SK-N-SH (cell line): ENCODE data around the gene SCN7A. TPM values are rescaled to one million over a fixed set of nuclear protein-coding genes. Genes with fewer than 3 reads are reported as not detected.
A peak's percentile ranks its signal among the peaks of the same experiment; 100 is the strongest.

ENCODE experiments used
- CTCF ChIA-PET: fragments of 300-600, 350-600 bp; formaldehyde crosslinking; extraction: SDS; loops from one replicate; lab custom pipeline; 2021; lab: Yijun Ruan, JAX
- POLR2A ChIA-PET: fragments of 350-600 bp; sonication (Branson Sonifier 250); formaldehyde crosslinking; extraction: SDS; loops from one replicate; lab custom pipeline; 2020; ENCODE audit warnings: antibody characterized with exemption, inconsistent platforms; lab: Yijun Ruan, JAX
- DNase-seq: peaks from one replicate; pipeline ENCODE4 v3.0.0; 2012
- H2AFZ ChIP-seq: fragments of 200-600 bp; sonication (generic); 2 replicates; pipeline ENCODE4 v1.8.1; 2016; ENCODE audit warnings: antibody characterized with exemption, mild to moderate bottlenecking, low read depth
- H3F3A ChIP-seq: fragments of 200-600 bp; sonication (generic); replicated peaks from 2 replicates; pipeline ENCODE3; 2016; ENCODE audit warnings: antibody characterized with exemption, mild to moderate bottlenecking; ENCODE audit not compliant: insufficient read depth
- H3K27ac ChIP-seq, 2 experiments: fragments of 200-500 bp in 1 of 2; fragments of 200-600 bp in 1 of 2; sonication (Bioruptor generic) in 1 of 2; sonication (generic), shearing (Covaris generic) in 1 of 2; 2 replicates each; pipeline versions ENCODE4 v1.5.1 to v1.6.1; 2014 to 2016; ENCODE audit warnings: low read depth in 2 of 2, inconsistent platforms in 1 of 2, low read length in 1 of 2, mild to moderate bottlenecking in 1 of 2, mixed read lengths in 1 of 2
- H3K27me3 ChIP-seq: fragments of 200-600 bp; sonication (generic), shearing (Covaris generic); 2 replicates; pipeline ENCODE4 v1.6.1; 2016; ENCODE audit warnings: mixed run types; ENCODE audit not compliant: insufficient read depth
- H3K36me3 ChIP-seq, 2 experiments: fragments of 200-500 bp in 1 of 2; fragments of 200-600 bp in 1 of 2; sonication (Bioruptor generic) in 1 of 2; sonication (generic) in 1 of 2; replicated peaks in 1 of 2; 2 replicates each; pipeline versions ENCODE3 to v1.5.1; 2014 to 2016; ENCODE audit warnings: low read length in 1 of 2, mild to moderate bottlenecking in 1 of 2; ENCODE audit not compliant: insufficient read depth in 2 of 2, control insufficient read depth in 1 of 2
- H3K4me1 ChIP-seq, 2 experiments: fragments of 200-500 bp in 1 of 2; fragments of 200-600 bp in 1 of 2; sonication (Bioruptor generic) in 1 of 2; sonication (generic), shearing (Covaris generic) in 1 of 2; 2 replicates each; pipeline versions ENCODE4 v1.5.1 to v1.6.1; 2014 to 2016; ENCODE audit warnings: low read depth in 1 of 2, low read length in 1 of 2, mixed run types in 1 of 2; ENCODE audit not compliant: insufficient read depth in 2 of 2, control insufficient read depth in 1 of 2
- H3K4me2 ChIP-seq: fragments of 200-600 bp; sonication (generic), shearing (Covaris generic); 2 replicates; pipeline ENCODE4 v1.6.1; 2017; ENCODE audit warnings: mixed run types
- H3K4me3 ChIP-seq, 2 experiments: fragments of 200-500 bp in 1 of 2; fragments of 200-600 bp in 1 of 2; sonication (Bioruptor generic) in 1 of 2; sonication (generic), shearing (Covaris generic) in 1 of 2; 2 replicates each; pipeline versions ENCODE4 v1.5.1 to v1.8.1; 2014 to 2016; ENCODE audit warnings: low read depth in 2 of 2, inconsistent platforms in 1 of 2, low read length in 1 of 2, mild to moderate bottlenecking in 1 of 2, mixed read lengths in 1 of 2, moderate library complexity in 1 of 2
- H3K79me2 ChIP-seq: fragments of 200-600 bp; sonication (generic); 2 replicates; pipeline ENCODE4 v1.8.1; 2017; ENCODE audit warnings: mild to moderate bottlenecking; ENCODE audit not compliant: insufficient read depth
- H3K9ac ChIP-seq: fragments of 200-600 bp; sonication (generic); 2 replicates; pipeline ENCODE4 v1.6.1; 2017; ENCODE audit warnings: mixed run types
- H3K9me2 ChIP-seq: fragments of 200-600 bp; sonication (generic); 2 replicates; pipeline ENCODE4 v1.6.1; 2017; ENCODE audit warnings: mixed run types
- H3K9me3 ChIP-seq: fragments of 200-600 bp; sonication (generic); 2 replicates; pipeline ENCODE4 v1.6.1; 2017; ENCODE audit warnings: mixed run types, mild to moderate bottlenecking, moderate library complexity
- H4K20me1 ChIP-seq: fragments of 200-600 bp; sonication (generic); 2 replicates; pipeline ENCODE4 v1.6.1; 2017; ENCODE audit warnings: mild to moderate bottlenecking, mixed run types; ENCODE audit not compliant: insufficient read depth
- GABPA ChIP-seq: IDR thresholded peaks from 2 replicates; pipeline ENCODE4 v1.4.0; 2012; ENCODE audit warnings: low read depth, mild to moderate bottlenecking
- JUND ChIP-seq: IDR thresholded peaks from 2 replicates; pipeline ENCODE4 v1.4.0; 2012
- MXI1 ChIP-seq: IDR thresholded peaks from 2 replicates; pipeline ENCODE4 v1.6.1; 2012; ENCODE audit warnings: mild to moderate bottlenecking, low read depth, low read length, improper control_type of control experiment
- NFIC ChIP-seq: IDR thresholded peaks from 2 replicates; pipeline ENCODE4 v1.4.0; 2012; ENCODE audit warnings: borderline replicate concordance
- NRF1 ChIP-seq: IDR thresholded peaks from 2 replicates; pipeline ENCODE4 v1.6.1; 2012; ENCODE audit warnings: low read depth, mild to moderate bottlenecking, low read length
- RCOR1 ChIP-seq: fragments of 150-350 bp; IDR thresholded peaks from 2 replicates; pipeline ENCODE4 v1.6.1; 2017; ENCODE audit warnings: antibody characterized with exemption, low read length
- RFX5 ChIP-seq: IDR thresholded peaks from 2 replicates; pipeline ENCODE4 v1.6.1; 2012; ENCODE audit warnings: mild to moderate bottlenecking, improper control_type of control experiment, low read length
- TAF1 ChIP-seq: IDR thresholded peaks from 2 replicates; pipeline ENCODE4 v1.6.1; 2012; ENCODE audit warnings: low read depth, mild to moderate bottlenecking, low read length, moderate library complexity, borderline replicate concordance
- YY1 ChIP-seq: IDR thresholded peaks from 2 replicates; pipeline ENCODE4 v1.4.0; 2012; ENCODE audit warnings: low read depth, mild to moderate bottlenecking
- WGBS: methylation state at CpG from one replicate; pipeline ENCODE4 v1.1.6; 2017; ENCODE audit warnings: low lambda C conversion rate; 5-methylcytosine and 5-hydroxymethylcytosine counted together
- polyA plus RNA-seq, 3 experiments: library from polyadenylated mRNA; depleted of rRNA; stranded (reverse); fragments of >200 nt; gene quantifications; 2 replicates each; pipeline ENCODE4 v1.2.3, GENCODE V29; 2012
- TF ChIP-seq, protein P1 (sequence below): IDR thresholded peaks from 2 replicates; pipeline ENCODE4 v1.4.0; 2012; ENCODE audit warnings: low read depth
- TF ChIP-seq, protein P2 (sequence below): IDR thresholded peaks from 2 replicates; pipeline ENCODE4 v1.4.0; 2012; ENCODE audit warnings: low read depth, borderline replicate concordance

SCN7A gene
- polyA plus RNA-seq, 1 of the 3 experiments (the other 2 are of a cell fraction): 0.02 TPM

DNA sequence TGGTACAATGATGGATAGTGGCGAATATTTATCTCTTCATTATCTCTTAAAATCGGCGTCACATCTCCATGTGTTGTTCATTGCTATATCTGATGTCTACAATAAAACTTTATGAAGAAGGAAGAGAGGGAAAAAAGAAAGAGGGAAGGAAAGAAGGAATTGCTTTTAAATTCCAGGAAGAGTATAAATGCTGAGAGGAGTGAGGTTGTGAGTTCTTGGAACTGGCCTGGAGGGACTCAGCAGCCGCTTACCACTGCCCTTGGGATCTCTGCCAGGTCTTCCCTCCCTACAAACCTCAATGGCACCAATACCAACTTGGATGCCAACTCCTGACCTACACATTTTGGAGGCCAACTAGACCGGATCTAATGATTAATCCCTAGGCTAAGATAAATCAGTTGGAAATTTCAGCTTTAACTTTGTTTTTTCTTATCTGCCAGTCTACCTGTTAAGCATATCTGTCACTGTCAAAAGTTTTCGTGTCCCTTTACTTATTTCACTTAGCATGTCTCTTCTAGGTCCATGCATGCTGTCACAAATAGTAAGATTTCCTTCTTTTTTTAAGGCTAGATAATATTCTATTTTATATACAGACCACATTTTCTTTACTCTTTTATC is 128.1 kb downstream of the SCN7A start:
- peaks cover 38% of the 10 kb centered on the region for H3K79me2 ChIP-seq
- H3K9ac ChIP-seq: no peak overlapping the region
- no peaks in the 10 kb centered on the region for H3K27me3 ChIP-seq
- no peaks in the 10 kb centered on the region for H4K20me1 ChIP-seq
- TF ChIP-seq MXI1 (no peak), NFIC (peak; percentile 68), GABPA (no peak), NRF1 (no peak), JUND (no peak), TAF1 (no peak)
- TF ChIP-seq, protein P1, sequence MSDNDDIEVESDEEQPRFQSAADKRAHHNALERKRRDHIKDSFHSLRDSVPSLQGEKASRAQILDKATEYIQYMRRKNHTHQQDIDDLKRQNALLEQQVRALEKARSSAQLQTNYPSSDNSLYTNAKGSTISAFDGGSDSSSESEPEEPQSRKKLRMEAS: no peak
- TF ChIP-seq, protein P2, sequence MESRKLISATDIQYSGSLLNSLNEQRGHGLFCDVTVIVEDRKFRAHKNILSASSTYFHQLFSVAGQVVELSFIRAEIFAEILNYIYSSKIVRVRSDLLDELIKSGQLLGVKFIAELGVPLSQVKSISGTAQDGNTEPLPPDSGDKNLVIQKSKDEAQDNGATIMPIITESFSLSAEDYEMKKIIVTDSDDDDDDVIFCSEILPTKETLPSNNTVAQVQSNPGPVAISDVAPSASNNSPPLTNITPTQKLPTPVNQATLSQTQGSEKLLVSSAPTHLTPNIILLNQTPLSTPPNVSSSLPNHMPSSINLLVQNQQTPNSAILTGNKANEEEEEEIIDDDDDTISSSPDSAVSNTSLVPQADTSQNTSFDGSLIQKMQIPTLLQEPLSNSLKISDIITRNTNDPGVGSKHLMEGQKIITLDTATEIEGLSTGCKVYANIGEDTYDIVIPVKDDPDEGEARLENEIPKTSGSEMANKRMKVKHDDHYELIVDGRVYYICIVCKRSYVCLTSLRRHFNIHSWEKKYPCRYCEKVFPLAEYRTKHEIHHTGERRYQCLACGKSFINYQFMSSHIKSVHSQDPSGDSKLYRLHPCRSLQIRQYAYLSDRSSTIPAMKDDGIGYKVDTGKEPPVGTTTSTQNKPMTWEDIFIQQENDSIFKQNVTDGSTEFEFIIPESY: no peak
- no peak for DNase-seq
- ChIA-PET POLR2A (no interaction called here), CTCF (interaction anchor here (0.5 to 0.7 kb wide), 2 partner anchors 172 to 495 kb away, joined by 3 to 4 read pairs; no protein-coding TSS in a partner anchor)
- H3K9me2 ChIP-seq: no peaks in the 10 kb centered on the region
- H3K4me3 ChIP-seq: no peak overlapping the region
- no peaks in the 10 kb centered on the region for H3K36me3 ChIP-seq
- no peak overlapping the region for H3K4me2 ChIP-seq
- peaks cover 7% of the 10 kb centered on the region for H3F3A ChIP-seq
- H3K9me3 ChIP-seq: no peaks in the 10 kb centered on the region
- peaks cover 3 to 11% of the 10 kb centered on the region in 2 experiments; a peak in 3 of 4 replicates for H3K4me1 ChIP-seq
- peak overlapping the region; percentile 5; the same call in 1 of the 2 replicates for H2AFZ ChIP-seq
- no peak overlapping the region for H3K27ac ChIP-seq
- 67% methylated on average over 6 of the region's 6 CpGs for WGBS

DNA sequence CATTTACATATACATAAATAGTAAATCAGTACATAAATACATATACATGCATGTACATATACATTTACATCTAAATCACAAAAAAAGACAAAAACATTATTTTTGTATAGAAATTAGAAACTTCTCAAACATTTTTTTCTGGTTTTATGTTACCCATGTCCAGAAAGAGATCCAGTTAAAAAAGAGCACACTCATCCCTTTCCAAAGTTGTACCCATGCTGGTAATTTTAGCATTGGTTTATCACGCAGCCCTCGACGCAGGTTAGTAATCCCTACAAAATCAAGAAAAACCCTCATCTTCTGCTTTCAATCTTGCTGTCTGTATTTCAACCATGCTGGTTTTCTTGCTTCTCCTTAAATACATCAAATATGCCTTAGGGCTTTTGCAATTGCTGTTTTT is 128.8 kb downstream of the SCN7A start:
- Histone ChIP-seq H3K4me1 (peaks cover 3 to 11% of the 10 kb centered on the region in 2 experiments; a peak in 3 of 4 replicates), H3K36me3 (no peaks in the 10 kb centered on the region), H2AFZ (no peak overlapping the region), H3K27ac (no peak overlapping the region), H3K79me2 (peaks cover 36% of the 10 kb centered on the region), H3K9me3 (no peaks in the 10 kb centered on the region), H4K20me1 (no peaks in the 10 kb centered on the region), H3K4me3 (no peak overlapping the region), H3K9ac (no peak overlapping the region), H3F3A (peaks cover 7% of the 10 kb centered on the region), H3K4me2 (no peak overlapping the region), H3K27me3 (no peaks in the 10 kb centered on the region), H3K9me2 (no peaks in the 10 kb centered on the region)
- no peak for DNase-seq
- no peak for TF ChIP-seq YY1
- TF ChIP-seq RFX5: no peak
- TF ChIP-seq RCOR1: no peak
- ChIA-PET CTCF (no interaction called here), POLR2A (no interaction called here)
- 89% methylated on average over 3 of the region's 3 CpGs for WGBS
